ENCODE data around the gene ARHGAP27.
A peak's percentile ranks its signal among the peaks of the same experiment; 100 is the strongest.

The ARHGAP27 gene

DNA sequence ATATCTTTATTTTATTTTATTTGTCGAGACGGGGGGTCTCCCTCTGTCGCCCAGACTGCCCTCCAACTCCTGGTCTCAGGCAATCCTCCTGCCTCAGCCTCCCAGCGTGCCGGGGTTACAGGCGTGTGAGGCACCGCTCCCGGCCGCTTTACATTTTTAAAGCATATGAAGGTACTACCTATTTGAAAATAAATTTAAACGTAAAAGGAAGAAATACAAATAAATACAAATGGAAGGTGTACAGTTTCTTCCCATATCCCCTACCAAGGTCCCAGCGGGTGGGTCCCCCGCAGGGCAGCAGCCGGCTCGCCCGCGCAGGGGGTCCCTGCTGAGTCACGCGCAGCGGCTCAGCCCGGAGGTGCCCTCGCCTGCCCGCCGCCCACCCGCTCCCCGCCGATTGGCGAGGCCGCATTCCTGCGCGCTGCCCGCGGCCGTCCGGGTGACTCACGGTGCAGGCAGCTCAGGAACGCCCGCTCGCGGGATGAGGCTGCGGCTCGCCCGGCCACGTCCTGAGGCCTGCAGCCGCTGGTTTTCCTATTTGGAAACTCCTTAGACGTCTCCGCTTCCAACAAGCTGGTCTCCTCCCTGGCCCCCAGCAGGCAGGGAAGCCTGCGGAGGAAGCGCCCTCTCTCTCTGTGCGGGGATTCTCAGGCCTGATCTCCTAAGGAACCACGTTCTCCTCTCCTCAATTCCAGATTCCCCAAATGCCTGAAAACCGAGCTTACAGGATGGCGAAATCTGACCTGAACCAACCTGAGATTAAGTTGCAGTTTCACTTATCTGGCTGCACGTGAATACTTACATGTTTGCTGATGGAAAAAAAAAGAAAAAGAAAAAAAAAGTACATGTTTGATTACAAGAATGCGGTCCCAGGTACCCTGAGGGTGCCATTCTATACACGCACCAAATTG is 61.0 kb downstream of the ARHGAP27 start:
- H3K9ac ChIP-seq (ENCODE audit: low read depth, low read length) = peak overlapping the region; percentile 74
- peak overlapping the region; percentile 56 for H3K4me3 ChIP-seq (ENCODE audit: low read length)
- no peaks in the 10 kb centered on the region for H3K9me3 ChIP-seq (ENCODE audit: insufficient read depth, low read depth, low read length)
- H3K36me3 ChIP-seq (ENCODE audit: insufficient read depth, low read depth, low read length) = no peaks in the 10 kb centered on the region
- H3K27me3 ChIP-seq (ENCODE audit: insufficient read depth, low read length) = no peaks in the 10 kb centered on the region
- H3K4me1 ChIP-seq (ENCODE audit: insufficient read depth, low read length) = peaks cover 33% of the 10 kb centered on the region
- peak overlapping the region; percentile 69 for H3K27ac ChIP-seq (ENCODE audit: low read length)

DNA sequence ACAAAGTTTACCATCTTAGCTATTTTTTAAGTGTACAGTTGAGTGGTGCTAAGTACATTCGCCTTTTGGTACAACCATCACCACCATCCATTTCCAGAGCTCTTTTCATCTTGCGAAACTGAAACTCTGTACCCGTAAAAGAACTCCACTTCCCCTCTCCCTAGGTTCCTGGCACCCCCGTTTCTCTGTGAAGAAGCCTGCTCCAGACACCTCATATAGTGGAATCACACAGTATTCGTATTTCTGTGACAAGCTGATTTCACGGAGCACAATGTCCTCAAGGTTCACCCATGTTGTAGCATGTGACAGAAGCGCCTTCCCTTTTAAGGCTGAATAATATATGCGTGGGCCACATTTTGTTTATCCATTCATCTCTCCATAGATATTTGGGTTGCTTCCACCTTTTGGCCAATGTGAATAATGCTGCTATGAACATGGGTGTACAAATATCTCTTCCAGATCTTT is 61.7 kb downstream of the ARHGAP27 start:
- H3K27ac ChIP-seq (ENCODE audit: low read length) = no peak overlapping the region
- H3K9me3 ChIP-seq (ENCODE audit: insufficient read depth, low read depth, low read length) = no peaks in the 10 kb centered on the region
- no peaks in the 10 kb centered on the region for H3K27me3 ChIP-seq (ENCODE audit: insufficient read depth, low read length)
- no peaks in the 10 kb centered on the region for H3K36me3 ChIP-seq (ENCODE audit: insufficient read depth, low read depth, low read length)
- peaks cover 26% of the 10 kb centered on the region for H3K4me1 ChIP-seq (ENCODE audit: insufficient read depth, low read length)
- peak overlapping the region; percentile 56; the same call in 1 of the 2 replicates for H3K4me3 ChIP-seq (ENCODE audit: low read length)
- H3K9ac ChIP-seq (ENCODE audit: low read depth, low read length) = no peak overlapping the region

DNA sequence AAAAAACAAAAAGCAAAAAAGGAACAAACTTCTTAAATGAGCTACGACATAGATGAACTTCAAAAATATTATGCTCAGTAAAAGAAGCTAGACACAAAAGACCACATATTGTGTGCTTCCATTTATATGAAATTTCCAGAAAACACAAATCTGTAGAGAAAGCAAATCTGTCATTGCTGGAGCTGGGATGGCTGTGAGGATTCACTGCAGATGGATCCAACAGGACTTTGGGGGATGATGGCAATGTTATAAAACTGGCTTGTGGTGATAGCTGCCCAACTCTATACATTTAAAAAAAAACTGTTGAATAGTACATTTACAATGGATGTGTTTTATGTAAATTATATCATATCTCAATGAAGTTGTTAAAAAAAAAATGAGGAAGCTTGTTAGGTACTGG is 63.2 kb downstream of the ARHGAP27 start:
- no peak overlapping the region for H3K4me3 ChIP-seq (ENCODE audit: low read length)
- no peaks in the 10 kb centered on the region for H3K27me3 ChIP-seq (ENCODE audit: insufficient read depth, low read length)
- no peak overlapping the region; the same call in 1 of the 2 replicates for H3K9ac ChIP-seq (ENCODE audit: low read depth, low read length)
- peaks cover 27% of the 10 kb centered on the region for H3K4me1 ChIP-seq (ENCODE audit: insufficient read depth, low read length)
- H3K9me3 ChIP-seq (ENCODE audit: insufficient read depth, low read depth, low read length) = no peaks in the 10 kb centered on the region
- H3K36me3 ChIP-seq (ENCODE audit: insufficient read depth, low read depth, low read length) = no peaks in the 10 kb centered on the region
- no peak overlapping the region for H3K27ac ChIP-seq (ENCODE audit: low read length)

DNA sequence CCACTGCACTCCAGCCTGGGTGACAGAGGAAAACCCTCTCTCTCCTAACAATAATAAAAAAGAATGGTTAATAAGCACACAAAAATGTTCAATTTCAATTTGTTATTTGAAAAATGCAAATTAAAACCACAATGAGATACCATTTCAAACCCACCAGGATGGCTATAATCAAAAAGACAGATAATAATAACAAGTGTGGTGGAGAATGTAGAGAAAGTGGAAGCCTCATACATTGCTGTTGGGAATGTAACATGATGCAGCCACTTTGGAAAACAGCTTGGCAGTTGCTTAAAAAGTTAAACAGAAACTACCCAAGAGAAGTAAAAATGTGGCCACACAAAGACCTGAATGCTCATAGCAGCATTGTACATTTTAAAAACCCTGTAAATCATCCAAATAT is 64.0 kb downstream of the ARHGAP27 start:
- H3K27ac ChIP-seq (ENCODE audit: low read length) = no peak overlapping the region
- H3K9me3 ChIP-seq (ENCODE audit: insufficient read depth, low read depth, low read length) = no peaks in the 10 kb centered on the region
- H3K36me3 ChIP-seq (ENCODE audit: insufficient read depth, low read depth, low read length) = no peaks in the 10 kb centered on the region
- H3K27me3 ChIP-seq (ENCODE audit: insufficient read depth, low read length) = no peaks in the 10 kb centered on the region
- no peak overlapping the region for H3K9ac ChIP-seq (ENCODE audit: low read depth, low read length)
- peaks cover 25% of the 10 kb centered on the region for H3K4me1 ChIP-seq (ENCODE audit: insufficient read depth, low read length)
- no peak overlapping the region for H3K4me3 ChIP-seq (ENCODE audit: low read length)

DNA sequence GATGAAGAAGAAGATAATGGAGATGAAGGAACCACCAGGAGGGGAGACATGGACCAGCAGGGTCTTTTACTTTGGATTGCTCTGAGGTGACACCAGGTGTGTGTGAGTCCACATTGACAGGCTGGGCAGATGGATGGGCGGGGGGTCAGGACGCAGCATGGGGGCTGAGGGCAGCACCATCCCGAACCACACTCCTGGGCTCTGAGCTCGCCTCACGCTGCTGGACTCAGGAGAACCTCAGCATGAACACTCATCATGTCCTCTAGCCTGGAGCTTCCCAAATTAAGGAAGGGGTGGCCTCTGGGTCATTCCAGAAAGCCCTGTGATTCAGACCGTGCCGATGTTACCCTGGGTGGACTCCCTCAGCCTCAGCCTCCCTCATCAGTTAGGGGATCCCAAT is 65.5 kb downstream of the ARHGAP27 start:
- Histone ChIP-seq H3K36me3 (ENCODE audit: insufficient read depth, low read depth, low read length) (no peaks in the 10 kb centered on the region), H3K27ac (ENCODE audit: low read length) (no peak overlapping the region), H3K4me1 (ENCODE audit: insufficient read depth, low read length) (peaks cover 16% of the 10 kb centered on the region), H3K27me3 (ENCODE audit: insufficient read depth, low read length) (no peaks in the 10 kb centered on the region), H3K9ac (ENCODE audit: low read depth, low read length) (no peak overlapping the region), H3K9me3 (ENCODE audit: insufficient read depth, low read depth, low read length) (no peaks in the 10 kb centered on the region), H3K4me3 (ENCODE audit: low read length) (no peak overlapping the region)

DNA sequence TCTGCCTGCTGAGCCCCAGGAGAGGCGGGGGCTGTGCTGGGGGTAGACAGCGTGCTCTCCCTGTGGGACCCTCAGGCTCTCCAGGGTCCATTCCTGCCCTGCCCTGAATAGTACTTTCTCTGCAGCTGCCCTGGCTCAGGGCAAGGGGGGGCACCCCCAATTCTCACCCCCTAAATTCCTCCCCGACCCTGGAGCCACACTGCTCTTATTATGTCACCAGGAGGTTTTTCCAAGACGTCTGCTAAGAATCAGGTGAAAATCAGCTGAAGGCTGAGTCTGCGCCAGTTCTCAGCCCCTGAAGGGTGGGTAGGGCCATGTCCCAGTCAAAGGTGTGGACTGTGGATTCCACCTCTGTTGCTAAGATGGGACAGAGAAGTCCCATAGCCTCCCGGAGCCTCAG is 66.0 kb downstream of the ARHGAP27 start:
- no peak overlapping the region for H3K9ac ChIP-seq (ENCODE audit: low read depth, low read length)
- H3K27ac ChIP-seq (ENCODE audit: low read length) = no peak overlapping the region
- no peaks in the 10 kb centered on the region for H3K36me3 ChIP-seq (ENCODE audit: insufficient read depth, low read depth, low read length)

DNA sequence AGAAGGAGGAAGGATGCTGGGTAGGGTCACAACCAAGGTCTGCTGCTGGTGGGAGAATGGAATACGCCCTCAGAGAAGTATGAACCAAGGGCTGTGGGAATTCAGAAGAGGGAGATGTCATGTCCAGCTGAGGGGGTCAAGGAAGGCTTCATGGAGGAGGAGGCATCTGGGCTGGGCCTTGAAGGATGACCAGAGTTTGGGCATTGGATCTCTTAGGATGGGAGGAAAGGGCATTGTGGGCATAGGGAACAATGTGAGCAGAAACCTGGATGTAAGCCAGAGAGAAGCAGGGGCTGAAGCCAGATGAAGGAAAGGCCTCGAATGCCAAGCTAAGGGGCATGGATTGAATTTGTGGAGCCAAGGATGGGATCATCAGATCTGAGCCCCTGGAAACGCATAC is 66.6 kb downstream of the ARHGAP27 start:
- no peaks in the 10 kb centered on the region for H3K36me3 ChIP-seq (ENCODE audit: insufficient read depth, low read depth, low read length)
- H3K4me1 ChIP-seq (ENCODE audit: insufficient read depth, low read length) = peaks cover 9% of the 10 kb centered on the region
- H3K4me3 ChIP-seq (ENCODE audit: low read length) = no peak overlapping the region
- H3K27me3 ChIP-seq (ENCODE audit: insufficient read depth, low read length) = no peaks in the 10 kb centered on the region
- no peaks in the 10 kb centered on the region for H3K9me3 ChIP-seq (ENCODE audit: insufficient read depth, low read depth, low read length)
- no peak overlapping the region for H3K27ac ChIP-seq (ENCODE audit: low read length)
- H3K9ac ChIP-seq (ENCODE audit: low read depth, low read length) = no peak overlapping the region

More for the DNA sequence above, 66.0 kb downstream of the ARHGAP27 start:
- Histone ChIP-seq H3K4me3 (ENCODE audit: low read length) (no peak overlapping the region), H3K27me3 (ENCODE audit: insufficient read depth, low read length) (no peaks in the 10 kb centered on the region), H3K4me1 (ENCODE audit: insufficient read depth, low read length) (peaks cover 11% of the 10 kb centered on the region), H3K9me3 (ENCODE audit: insufficient read depth, low read depth, low read length) (no peaks in the 10 kb centered on the region)

DNA sequence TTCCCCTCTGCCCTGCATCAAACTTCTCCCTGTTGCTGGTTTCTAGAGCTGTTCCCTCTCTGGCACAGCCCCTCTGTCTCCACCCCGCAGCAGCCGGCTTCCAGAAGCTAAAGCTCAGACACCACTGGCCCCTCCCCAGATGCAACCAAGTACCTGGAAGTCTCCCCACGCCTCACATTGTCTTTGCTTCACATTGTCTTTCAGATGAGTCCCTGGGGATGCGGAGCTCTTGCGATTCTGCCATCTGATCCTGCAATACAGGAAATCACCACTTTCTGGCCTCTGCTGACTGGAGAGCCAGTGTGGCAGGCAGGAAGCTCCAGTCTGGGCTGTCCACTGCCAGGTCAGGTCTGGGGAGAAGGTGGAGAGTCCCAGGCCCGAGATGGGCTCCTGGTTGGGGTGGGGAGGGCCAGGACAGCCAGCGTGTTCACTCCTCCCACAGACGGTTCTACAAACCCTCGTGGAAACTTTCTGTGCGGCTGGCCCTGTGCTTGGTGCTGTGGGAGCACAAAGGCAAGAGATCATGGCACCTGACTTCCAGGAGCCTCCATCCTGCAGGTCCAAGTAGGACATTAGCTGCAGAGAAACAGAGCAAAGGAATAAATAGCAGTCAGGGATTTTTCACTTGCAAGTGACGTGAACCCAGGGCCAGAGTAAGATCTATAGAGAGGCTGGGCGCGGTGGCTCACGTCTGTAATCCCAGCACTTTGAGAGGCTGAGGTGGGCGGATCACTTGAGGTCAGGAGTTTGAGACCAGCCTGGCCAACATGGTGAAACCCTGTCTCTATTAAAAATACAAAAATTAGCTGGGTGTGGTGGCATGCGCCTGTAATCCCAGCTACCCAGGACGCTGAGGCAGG is 67.9 kb downstream of the ARHGAP27 start:
- H3K27ac ChIP-seq (ENCODE audit: low read length) = peak overlapping the region; percentile 63
- H3K9ac ChIP-seq (ENCODE audit: low read depth, low read length) = peak overlapping the region; percentile 65; the same call in 1 of the 2 replicates

DNA sequence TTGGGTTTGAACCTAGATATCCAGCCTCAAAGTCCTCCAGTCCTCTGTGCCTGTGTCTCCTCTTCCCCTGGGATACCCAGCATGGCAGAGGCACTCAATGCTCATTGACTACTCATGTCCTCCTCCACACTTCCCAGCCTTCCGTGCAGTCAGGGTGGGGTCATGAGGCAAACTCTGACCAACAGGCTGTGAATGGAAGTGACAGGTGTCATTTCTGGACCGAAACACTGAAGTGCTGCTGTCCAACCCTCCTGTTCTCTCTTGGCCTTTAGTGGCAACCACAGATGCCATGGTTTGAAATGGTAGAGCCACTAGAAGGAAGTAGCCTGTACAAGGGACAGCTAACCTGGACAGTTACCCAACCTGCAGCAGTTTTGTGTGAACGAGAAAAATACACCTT is 69.2 kb downstream of the ARHGAP27 start:
- H3K27me3 ChIP-seq (ENCODE audit: insufficient read depth, low read length) = no peaks in the 10 kb centered on the region
- H3K4me1 ChIP-seq (ENCODE audit: insufficient read depth, low read length) = peaks cover 5% of the 10 kb centered on the region; the same call in 1 of the 2 replicates
- no peak overlapping the region for H3K4me3 ChIP-seq (ENCODE audit: low read length)
- no peak overlapping the region for H3K27ac ChIP-seq (ENCODE audit: low read length)
- no peaks in the 10 kb centered on the region for H3K36me3 ChIP-seq (ENCODE audit: insufficient read depth, low read depth, low read length)
- no peaks in the 10 kb centered on the region for H3K9me3 ChIP-seq (ENCODE audit: insufficient read depth, low read depth, low read length)
- H3K9ac ChIP-seq (ENCODE audit: low read depth, low read length) = no peak overlapping the region

More for the DNA sequence above, 67.9 kb downstream of the ARHGAP27 start:
- Histone ChIP-seq H3K4me3 (ENCODE audit: low read length) (no peak overlapping the region), H3K4me1 (ENCODE audit: insufficient read depth, low read length) (peaks cover 5% of the 10 kb centered on the region; the same call in 1 of the 2 replicates), H3K36me3 (ENCODE audit: insufficient read depth, low read depth, low read length) (no peaks in the 10 kb centered on the region), H3K9me3 (ENCODE audit: insufficient read depth, low read depth, low read length) (no peaks in the 10 kb centered on the region), H3K27me3 (ENCODE audit: insufficient read depth, low read length) (no peaks in the 10 kb centered on the region)

DNA sequence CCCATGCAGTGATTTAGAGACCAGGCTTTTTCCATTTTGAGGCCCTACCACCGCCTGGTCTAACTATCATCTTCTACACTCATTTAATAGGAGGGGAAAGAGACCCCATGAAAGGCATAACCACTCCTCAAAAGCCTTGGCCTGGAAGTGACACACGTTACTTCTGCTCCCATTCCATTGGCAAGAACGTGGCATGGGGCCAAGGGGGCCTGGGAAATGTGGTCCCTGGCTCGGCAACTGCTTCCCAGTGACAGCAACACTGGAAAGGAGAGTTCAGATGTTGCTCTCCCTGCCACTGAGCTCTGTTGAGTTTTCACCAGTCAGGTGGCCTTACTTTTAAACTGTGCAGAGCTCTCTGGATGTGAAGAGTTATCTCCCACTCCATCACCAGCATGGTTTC is 70.7 kb downstream of the ARHGAP27 start:
- Histone ChIP-seq H3K9me3 (ENCODE audit: insufficient read depth, low read depth, low read length) (no peaks in the 10 kb centered on the region), H3K9ac (ENCODE audit: low read depth, low read length) (no peak overlapping the region), H3K36me3 (ENCODE audit: insufficient read depth, low read depth, low read length) (no peaks in the 10 kb centered on the region), H3K4me1 (ENCODE audit: insufficient read depth, low read length) (peaks cover 5% of the 10 kb centered on the region; the same call in 1 of the 2 replicates), H3K4me3 (ENCODE audit: low read length) (no peak overlapping the region), H3K27me3 (ENCODE audit: insufficient read depth, low read length) (no peaks in the 10 kb centered on the region), H3K27ac (ENCODE audit: low read length) (no peak overlapping the region)

DNA sequence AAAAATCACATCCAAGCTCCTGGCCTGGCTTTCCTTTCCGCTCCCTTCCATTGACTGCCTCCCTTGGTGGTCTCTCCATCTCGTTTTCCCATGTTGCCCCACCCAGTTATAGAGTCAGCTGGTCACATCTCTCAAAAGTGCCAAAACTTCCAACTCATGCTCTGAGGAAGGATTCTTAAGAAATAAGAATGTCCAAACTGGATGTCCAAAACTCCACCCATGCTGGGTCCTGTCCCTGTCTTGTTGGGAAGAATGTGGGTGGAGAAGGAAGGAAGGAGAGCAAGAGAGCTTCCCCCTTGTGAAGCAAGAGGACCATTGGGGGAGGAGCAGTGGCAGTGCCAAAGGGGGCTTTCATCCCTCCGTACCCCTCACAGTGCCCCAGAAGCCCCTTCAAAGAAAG is 71.2 kb downstream of the ARHGAP27 start:
- no peaks in the 10 kb centered on the region for H3K27me3 ChIP-seq (ENCODE audit: insufficient read depth, low read length)
- H3K4me1 ChIP-seq (ENCODE audit: insufficient read depth, low read length) = peaks cover 5% of the 10 kb centered on the region; the same call in 1 of the 2 replicates
- H3K27ac ChIP-seq (ENCODE audit: low read length) = no peak overlapping the region
- no peak overlapping the region for H3K4me3 ChIP-seq (ENCODE audit: low read length)
- H3K9me3 ChIP-seq (ENCODE audit: insufficient read depth, low read depth, low read length) = no peaks in the 10 kb centered on the region
- H3K36me3 ChIP-seq (ENCODE audit: insufficient read depth, low read depth, low read length) = no peaks in the 10 kb centered on the region
- no peak overlapping the region for H3K9ac ChIP-seq (ENCODE audit: low read depth, low read length)
